ENCODE data around the gene PLPP7. TPM values are rescaled to one million over a fixed set of nuclear protein-coding genes. Genes with fewer than 3 reads are reported as not detected.
"Not testable (repeated sequence)": the region's sequence is repeated elsewhere in the genome, so short reads cannot be mapped to it uniquely, and the experiment has no call there.

Gene PLPP7
- total RNA-seq, 1 experiment from 2014 or later: 1.0 TPM

- peak; percentile 6 for DNase-seq (ENCODE audit: low spot score)
Measured at GRCh38 chr9:131266266-131267229, 23.0 kb upstream of the PLPP7 start.

GRCh38 chr9:131270171-131271015, 19.1 kb upstream of the PLPP7 start:
- DNase-seq (ENCODE audit: low spot score): no peak

- DNase-seq (ENCODE audit: low spot score): not testable (repeated sequence)
Measured at GRCh38 chr9:131271016-131271273, 18.6 kb upstream of the PLPP7 start.

- DNase-seq (ENCODE audit: low spot score): no peak
Measured at GRCh38 chr9:131271506-131271931, 18.0 kb upstream of the PLPP7 start.

GRCh38 chr9:131272212-131272611, 17.3 kb upstream of the PLPP7 start:
- DNase-seq (ENCODE audit: low spot score): no peak

- DNase-seq (ENCODE audit: low spot score): no peak
Measured at GRCh38 chr9:131273146-131273855, 16.2 kb upstream of the PLPP7 start.

- no peak for DNase-seq (ENCODE audit: low spot score)
Measured at GRCh38 chr9:131273856-131274673, 15.5 kb upstream of the PLPP7 start.

GRCh38 chr9:131274674-131275331, 14.7 kb upstream of the PLPP7 start:
- DNase-seq (ENCODE audit: low spot score): no peak

GRCh38 chr9:131275332-131276093, 14.0 kb upstream of the PLPP7 start:
- DNase-seq (ENCODE audit: low spot score): no peak

- no peak for DNase-seq (ENCODE audit: low spot score)
Measured at GRCh38 chr9:131276094-131276888, 13.2 kb upstream of the PLPP7 start, which contains the start of gene FAM78A. Gene FAM78A, minus strand, starts transcription at chr9:131276510. Its CDS starts 331 bp downstream, at chr9:131276179.

- no peak for DNase-seq (ENCODE audit: low spot score)
Measured at GRCh38 chr9:131276891-131277286, 12.6 kb upstream of the PLPP7 start.

- no peak for DNase-seq (ENCODE audit: low spot score)
Measured at GRCh38 chr9:131277287-131277909, 12.1 kb upstream of the PLPP7 start.

GRCh38 chr9:131277910-131278701, 11.4 kb upstream of the PLPP7 start:
- DNase-seq (ENCODE audit: low spot score): peak; percentile 24

GRCh38 chr9:131278702-131279111, 10.8 kb upstream of the PLPP7 start:
- DNase-seq (ENCODE audit: low spot score): no peak

GRCh38 chr9:131279196-131279862, 10.2 kb upstream of the PLPP7 start:
- DNase-seq (ENCODE audit: low spot score): no peak

GRCh38 chr9:131279863-131280570, 9.5 kb upstream of the PLPP7 start:
- no peak for DNase-seq (ENCODE audit: low spot score)

Measured in A172 (cell line).